Neuronal stem cell (in vitro differentiated cells): ENCODE data around the gene TEX26.

Source experiments
- DNase-seq: peaks from one replicate; pipeline ENCODE4 v3.0.0-alpha.2; 2013; ENCODE audit warnings: low spot score
- H2AFZ ChIP-seq: one replicate; pipeline ENCODE4 v1.6.1; 2013; ENCODE audit warnings: mild to moderate bottlenecking, low read length, inconsistent platforms
- H2AK5ac ChIP-seq: 2 replicates; pipeline ENCODE4 v1.6.1; 2013; ENCODE audit warnings: low read depth, mild to moderate bottlenecking, inconsistent platforms, low read length, moderate library complexity, mixed read lengths
- H2BK120ac ChIP-seq: 2 replicates; pipeline ENCODE4 v1.6.1; 2013; ENCODE audit warnings: low read depth, mild to moderate bottlenecking, inconsistent platforms, low read length, moderate library complexity, mixed read lengths
- H2BK12ac ChIP-seq: one replicate; pipeline ENCODE4 v1.6.1; 2013; ENCODE audit warnings: low read length, inconsistent platforms
- H2BK15ac ChIP-seq: 2 replicates; pipeline ENCODE4 v1.6.1; 2013; ENCODE audit warnings: mild to moderate bottlenecking, low read length, inconsistent platforms, mixed read lengths
- H2BK5ac ChIP-seq: one replicate; pipeline ENCODE4 v1.6.1; 2013; ENCODE audit warnings: inconsistent platforms, mild to moderate bottlenecking, low read length, moderate library complexity
- H3K14ac ChIP-seq: one replicate; pipeline ENCODE4 v1.6.1; 2013; ENCODE audit warnings: low read length, inconsistent platforms
- H3K18ac ChIP-seq: 2 replicates; pipeline ENCODE4 v1.6.1; 2013; ENCODE audit warnings: low read length, inconsistent platforms
- H3K23ac ChIP-seq: 2 replicates; pipeline ENCODE4 v1.6.1; 2013; ENCODE audit warnings: low read depth, mild to moderate bottlenecking, mixed read lengths, low read length, inconsistent platforms; ENCODE audit not compliant: poor library complexity
- H3K27ac ChIP-seq: replicated peaks from 3 replicates; pipeline ENCODE4 v1.5.1; 2013; ENCODE audit warnings: low read length, inconsistent platforms
- H3K27me3 ChIP-seq, 3 experiments: 2 replicates each; pipeline ENCODE4 v1.6.1; 2013; ENCODE audit warnings: low read length in 3 of 3, mild to moderate bottlenecking in 2 of 3, inconsistent platforms in 1 of 3, low read depth in 1 of 3, mixed read lengths in 1 of 3, moderate library complexity in 1 of 3; ENCODE audit not compliant: control insufficient read depth in 3 of 3, insufficient read depth in 3 of 3
- H3K36me3 ChIP-seq, 2 donors: replicated peaks in 1 of 2; 2 replicates each; pipeline ENCODE4 v1.6.1; 2013; ENCODE audit warnings: low read length in 2 of 2; ENCODE audit not compliant: control insufficient read depth in 2 of 2, insufficient read depth in 2 of 2
- H3K4ac ChIP-seq: 2 replicates; pipeline ENCODE4 v1.6.1; 2013; ENCODE audit warnings: inconsistent platforms, mild to moderate bottlenecking, low read length, moderate library complexity
- H3K4me1 ChIP-seq, 2 donors: 1 replicate in 1 of 2; 2 replicates in 1 of 2; pipeline ENCODE4 v1.6.1; 2013; ENCODE audit warnings: low read length in 2 of 2, low read depth in 1 of 2; ENCODE audit not compliant: control insufficient read depth in 2 of 2, insufficient read depth in 1 of 2
- H3K4me2 ChIP-seq: one replicate; pipeline ENCODE4 v1.6.1; 2013; ENCODE audit warnings: mild to moderate bottlenecking, low read length, inconsistent platforms; ENCODE audit not compliant: insufficient read depth, poor library complexity, severe bottlenecking
- H3K4me3 ChIP-seq, 2 donors: 2 replicates each; pipeline ENCODE4 v1.5.1; 2013; ENCODE audit warnings: low read length in 2 of 2, mild to moderate bottlenecking in 2 of 2, inconsistent platforms in 1 of 2, moderate library complexity in 1 of 2
- H3K79me1 ChIP-seq: one replicate; pipeline ENCODE4 v1.6.1; 2013; ENCODE audit warnings: low read depth, mild to moderate bottlenecking, inconsistent platforms, low read length, moderate library complexity
- H3K9ac ChIP-seq: one replicate; pipeline ENCODE4 v1.6.1; 2013; ENCODE audit warnings: mild to moderate bottlenecking, low read depth, low read length, inconsistent platforms; ENCODE audit not compliant: poor library complexity
- H3K9me3 ChIP-seq, 2 donors: replicated peaks in 1 of 2; 2 replicates each; pipeline versions ENCODE3 to v1.6.1; 2013; ENCODE audit warnings: low read length in 2 of 2, mild to moderate bottlenecking in 2 of 2, inconsistent platforms in 1 of 2, low read depth in 1 of 2, mixed read lengths in 1 of 2, moderate library complexity in 1 of 2; ENCODE audit not compliant: control insufficient read depth in 2 of 2, insufficient read depth in 1 of 2
- H4K8ac ChIP-seq: one replicate; pipeline ENCODE4 v1.6.1; 2013; ENCODE audit warnings: low read depth, mild to moderate bottlenecking, inconsistent platforms, low read length, moderate library complexity
- H4K91ac ChIP-seq: one replicate; pipeline ENCODE4 v1.6.1; 2013; ENCODE audit warnings: low read length, low read depth, mild to moderate bottlenecking, inconsistent platforms; ENCODE audit not compliant: poor library complexity
- WGBS, 2 donors: extraction: QIAGEN DNeasy Blood & Tissue Kit; methylation state at CpG; one replicate each; pipeline ENCODE4 v1.1.7; 2013; ENCODE audit warnings: missing lambda C conversion rate in 2 of 2, mixed read lengths in 1 of 2; ENCODE audit not compliant: insufficient read length in 2 of 2, insufficient replicate concordance in 1 of 2; ENCODE audit errors: extremely low coverage in 2 of 2; 5-methylcytosine and 5-hydroxymethylcytosine counted together

TEX26 gene

GRCh38 chr13:30985637-30986205 is 53.3 kb downstream of the TEX26 start:
- peaks cover 2 to 6% of the 10 kb centered on the region in 2 donors for H3K4me1 ChIP-seq
- H3K27me3 ChIP-seq = no peaks in the 10 kb centered on the region
- H4K91ac ChIP-seq = no peak overlapping the region
- H2AK5ac ChIP-seq = no peak overlapping the region
- no peaks in the 10 kb centered on the region for H3K9me3 ChIP-seq
- H3K36me3 ChIP-seq = no peaks in the 10 kb centered on the region
- no peak overlapping the region for H4K8ac ChIP-seq
- no peak overlapping the region for H2BK15ac ChIP-seq
- no peak overlapping the region for H3K14ac ChIP-seq
- H2BK12ac ChIP-seq = no peak overlapping the region
- no peak overlapping the region for H3K23ac ChIP-seq
- no peak overlapping the region for H2BK120ac ChIP-seq
- H3K27ac ChIP-seq = no peak overlapping the region
- H2AFZ ChIP-seq = no peak overlapping the region
- no peak overlapping the region for H3K4ac ChIP-seq
- no peak for DNase-seq
- no peak overlapping the region for H3K18ac ChIP-seq
- H3K4me3 ChIP-seq = no peak overlapping the region
- WGBS, 2 donors = no CpG with 5 or more reads among the region's 3 CpGs
- no peak overlapping the region for H2BK5ac ChIP-seq
- H3K4me2 ChIP-seq = no peak overlapping the region
- no peaks in the 10 kb centered on the region for H3K79me1 ChIP-seq
- no peak overlapping the region for H3K9ac ChIP-seq

GRCh38 chr13:30991184-30991583 is 58.7 kb downstream of the TEX26 start:
- Histone ChIP-seq H2AFZ (no peak overlapping the region), H2BK12ac (no peak overlapping the region), H2BK15ac (no peak overlapping the region), H3K4me1 (peaks cover 3% of the 10 kb centered on the region in 2 donors), H2BK5ac (no peak overlapping the region), H3K23ac (no peak overlapping the region), H2BK120ac (no peak overlapping the region), H2AK5ac (no peak overlapping the region), H3K79me1 (no peaks in the 10 kb centered on the region), H3K14ac (no peak overlapping the region), H3K4ac (no peak overlapping the region), H3K9me3 (no peaks in the 10 kb centered on the region), H3K9ac (no peak overlapping the region), H3K27me3 (no peaks in the 10 kb centered on the region), H3K36me3 (no peaks in the 10 kb centered on the region), H3K4me2 (no peak overlapping the region), H3K18ac (no peak overlapping the region), H4K8ac (no peak overlapping the region), H3K4me3 (no peak overlapping the region), H3K27ac (no peak overlapping the region), H4K91ac (no peak overlapping the region)
- WGBS, 2 donors = no CpG with 5 or more reads among the region's 8 CpGs
- DNase-seq = no peak

GRCh38 chr13:30991922-30992321 is 59.5 kb downstream of the TEX26 start:
- WGBS, 2 donors = no CpG with 5 or more reads among the region's 7 CpGs
- no peak overlapping the region for H4K8ac ChIP-seq
- H3K4me1 ChIP-seq = peaks cover 3% of the 10 kb centered on the region in 2 donors
- no peaks in the 10 kb centered on the region for H3K9me3 ChIP-seq
- no peaks in the 10 kb centered on the region for H3K27me3 ChIP-seq
- no peak for DNase-seq
- H3K4me3 ChIP-seq = no peak overlapping the region
- H3K36me3 ChIP-seq = no peaks in the 10 kb centered on the region
- H3K27ac ChIP-seq = no peak overlapping the region
- H3K9ac ChIP-seq = no peak overlapping the region
- no peak overlapping the region for H3K14ac ChIP-seq
- H3K79me1 ChIP-seq = no peaks in the 10 kb centered on the region
- H2AK5ac ChIP-seq = no peak overlapping the region
- no peak overlapping the region for H4K91ac ChIP-seq
- no peak overlapping the region for H3K4ac ChIP-seq
- H2BK120ac ChIP-seq = no peak overlapping the region
- no peak overlapping the region for H2BK12ac ChIP-seq
- no peak overlapping the region for H3K18ac ChIP-seq
- no peak overlapping the region for H3K23ac ChIP-seq
- no peak overlapping the region for H2BK5ac ChIP-seq
- no peak overlapping the region for H3K4me2 ChIP-seq
- H2BK15ac ChIP-seq = no peak overlapping the region
- no peak overlapping the region for H2AFZ ChIP-seq

DNA sequence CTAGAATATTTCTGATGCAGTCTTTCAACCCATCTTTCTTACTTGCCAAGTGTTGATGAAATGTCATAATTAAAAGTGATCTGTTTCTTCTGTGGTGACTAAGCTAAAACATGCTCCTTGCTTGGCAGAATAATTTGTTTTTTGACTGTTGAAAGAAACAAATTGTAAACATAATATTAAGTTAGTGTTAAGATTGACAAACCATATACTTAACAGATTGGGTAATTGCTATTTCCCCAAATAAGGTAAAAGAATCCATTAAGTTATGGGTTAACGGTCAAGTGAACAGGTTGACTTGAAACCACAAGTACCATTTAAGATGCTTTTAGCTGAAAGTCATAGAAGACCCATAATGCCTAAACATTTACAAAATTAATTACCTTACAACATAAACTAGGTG is 62.9 kb downstream of the TEX26 start:
- no CpG with 5 or more reads among the region's 1 CpG for WGBS, 2 donors
- Histone ChIP-seq H3K4me1 (peaks cover 6 to 23% of the 10 kb centered on the region in 2 donors), H3K14ac (no peak overlapping the region), H3K79me1 (no peaks in the 10 kb centered on the region), H2BK5ac (no peak overlapping the region), H3K36me3 (no peaks in the 10 kb centered on the region), H3K4me3 (no peak overlapping the region), H3K4me2 (no peak overlapping the region), H3K4ac (no peak overlapping the region), H3K18ac (no peak overlapping the region), H2AFZ (no peak overlapping the region), H3K27ac (no peak overlapping the region), H2BK15ac (no peak overlapping the region), H4K91ac (no peak overlapping the region), H4K8ac (no peak overlapping the region), H3K27me3 (peaks cover 0 to under 1% (median 0%) of the 10 kb centered on the region in 3 experiments), H3K23ac (no peak overlapping the region), H3K9ac (no peak overlapping the region), H2BK12ac (no peak overlapping the region), H2BK120ac (no peak overlapping the region), H2AK5ac (no peak overlapping the region), H3K9me3 (no peaks in the 10 kb centered on the region)
- DNase-seq = no peak
